Activated CD4-positive, alpha-beta T cell treated with anti-CD3 and anti-CD28 coated beads, Interleukin-2, amount 50 U/mL, for 1 hour (primary cell): ENCODE results near the gene TBC1D10A.

Source experiments
- DNase-seq: peaks from one replicate; pipeline ENCODE4 v3.0.0-alpha.2; 2020

TBC1D10A gene

DNA sequence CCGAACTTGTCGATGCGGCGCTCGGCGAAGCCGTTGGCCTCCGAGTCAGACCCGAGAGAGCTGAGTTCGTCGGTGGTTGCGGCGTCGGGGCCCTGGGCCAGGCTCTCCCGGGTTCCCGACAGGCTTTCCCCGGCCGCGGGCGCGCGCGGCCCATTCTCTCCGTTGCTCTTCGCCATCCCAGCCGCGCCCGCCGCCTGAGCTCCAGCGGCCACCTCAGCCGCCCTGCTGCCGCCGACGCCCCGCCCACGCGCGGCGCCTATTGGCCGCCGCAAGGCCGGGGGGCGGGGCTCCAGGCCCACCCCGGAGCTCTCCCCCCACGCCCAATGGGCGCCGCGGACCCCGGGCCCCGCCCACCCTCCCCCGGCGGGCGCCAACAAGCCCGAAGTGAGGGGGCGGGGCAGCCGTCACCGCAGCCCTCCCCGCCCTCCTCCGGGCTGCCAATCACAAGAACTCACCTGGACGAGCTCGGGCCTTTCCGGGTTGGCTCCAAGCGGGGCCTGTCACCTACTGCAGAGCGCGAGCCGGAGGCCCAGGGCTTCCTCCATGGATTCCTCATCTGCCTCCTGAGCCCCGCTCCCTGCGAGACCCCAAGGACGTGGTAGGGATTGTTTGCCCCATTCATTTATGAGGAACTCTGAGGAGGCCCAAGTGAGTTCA, at the start of gene TBC1D10A:
Gene TBC1D10A, minus strand, starts transcription at position 236 of the 657 bp plus-strand sequence. Its CDS starts 60 bp downstream, at position 176.
- DNase-seq = peak; percentile 93

- DNase-seq = no peak
Observed at GRCh38 chr22:30375312-30375849, 48.6 kb upstream of the TBC1D10A start.

GRCh38 chr22:30373331-30374325, 46.9 kb upstream of the TBC1D10A start:
- DNase-seq = no peak

DNA sequence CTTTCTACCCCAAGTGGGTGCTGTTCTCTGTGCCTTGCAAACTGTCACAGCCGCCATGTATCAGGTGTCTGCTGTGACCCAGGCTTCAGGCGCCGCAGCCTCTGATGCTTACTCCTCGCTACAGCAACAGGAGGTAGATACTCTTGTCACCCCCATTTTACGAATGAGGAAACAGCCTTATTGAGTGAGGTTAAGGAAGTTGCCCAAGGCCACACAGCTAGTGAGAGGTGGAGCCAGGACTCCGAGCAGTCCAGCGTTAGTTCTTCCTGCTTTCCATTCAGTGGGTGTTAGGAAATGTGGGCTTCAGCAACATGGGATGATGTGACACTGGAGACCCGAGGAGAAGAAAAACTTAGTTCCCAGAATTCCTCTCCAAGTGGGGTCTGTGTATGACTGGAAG, 46.2 kb upstream of the TBC1D10A start:
- DNase-seq = no peak

DNA sequence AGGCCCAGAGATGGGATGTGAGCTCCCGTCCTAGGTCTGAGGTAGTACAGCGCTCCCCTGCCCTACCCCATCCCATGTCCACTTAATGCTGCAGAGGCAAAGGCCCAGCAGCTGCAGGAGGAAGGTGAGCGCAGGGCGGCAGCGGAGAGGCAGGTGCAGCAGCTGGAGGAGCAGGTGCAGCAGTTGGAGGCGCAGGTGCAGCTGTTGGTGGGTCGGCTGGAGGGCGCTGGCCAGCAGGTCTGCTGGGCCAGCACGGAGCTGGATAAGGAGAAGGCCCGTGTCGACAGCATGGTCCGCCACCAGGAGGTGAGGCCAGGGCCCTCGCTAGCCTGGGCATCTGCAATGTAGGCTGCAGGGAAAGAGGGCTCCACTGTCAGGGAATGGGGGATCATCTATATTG, 45.2 kb upstream of the TBC1D10A start:
- no peak for DNase-seq

- DNase-seq = no peak
Observed at GRCh38 chr22:30371321-30371720, 44.6 kb upstream of the TBC1D10A start.

GRCh38 chr22:30370641-30371230, 44.0 kb upstream of the TBC1D10A start:
- DNase-seq = no peak

DNA sequence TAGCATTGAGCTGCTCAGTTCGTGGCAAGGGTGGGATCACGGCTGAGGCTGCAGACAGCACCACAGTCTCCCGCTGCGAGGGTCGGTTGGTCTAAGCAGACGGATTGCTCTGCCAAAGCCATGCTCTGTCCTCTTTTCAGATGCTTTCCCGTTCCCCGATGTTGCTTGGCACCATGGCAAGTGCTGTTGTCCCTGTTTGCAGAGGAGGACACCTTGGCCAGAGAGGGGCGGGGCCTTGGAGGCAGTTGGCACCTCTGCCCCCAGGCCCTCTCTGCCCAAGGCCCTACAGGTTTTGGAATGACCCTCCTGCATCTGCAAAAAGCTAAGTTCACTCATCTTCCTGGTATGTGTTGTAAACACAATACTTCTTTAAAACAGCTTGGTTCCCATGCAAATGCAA, 41.7 kb upstream of the TBC1D10A start:
- DNase-seq = no peak

- DNase-seq = no peak
Observed at GRCh38 chr22:30365891-30366290, 39.1 kb upstream of the TBC1D10A start.

- DNase-seq = no peak
Observed at GRCh38 chr22:30362651-30363281, 36.0 kb upstream of the TBC1D10A start.

DNA sequence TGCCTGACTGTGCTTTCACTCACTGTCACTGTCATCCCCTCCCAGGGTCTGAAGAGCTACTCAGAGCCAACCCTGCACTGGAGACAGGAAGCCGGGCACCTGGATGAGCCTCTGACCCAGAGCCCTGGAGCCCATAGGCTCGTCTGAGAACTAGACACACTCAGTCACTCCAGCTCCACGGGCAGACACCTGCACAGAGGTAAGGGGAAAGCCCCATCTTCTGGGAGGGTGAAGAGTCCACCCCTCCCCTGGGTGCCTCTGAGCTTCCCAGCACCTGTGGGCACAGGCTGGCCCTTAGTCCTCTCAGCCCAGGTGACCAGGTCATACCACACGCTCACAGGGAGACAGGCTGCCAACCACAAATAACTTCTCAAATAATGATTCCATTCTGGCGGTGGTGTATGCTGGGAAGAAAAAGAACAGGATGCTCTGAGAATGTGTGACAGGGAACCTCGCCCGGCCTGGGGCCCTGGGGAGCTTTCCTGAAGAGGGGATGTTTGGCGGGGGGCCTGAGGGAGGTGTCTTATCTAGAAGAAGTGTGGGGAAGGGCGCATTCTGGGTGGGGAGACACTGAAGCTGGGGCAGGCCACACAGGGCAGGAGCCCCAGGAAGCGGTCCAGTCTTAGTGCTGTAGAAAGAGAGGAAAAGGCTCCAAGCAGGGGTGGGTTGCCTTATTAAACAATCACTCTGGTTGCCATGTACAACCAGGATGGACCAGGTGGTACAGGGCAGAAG, 35.3 kb upstream of the TBC1D10A start:
- no peak for DNase-seq

GRCh38 chr22:30358541-30358940, 31.8 kb upstream of the TBC1D10A start:
- DNase-seq = no peak

- DNase-seq = no peak
Observed at GRCh38 chr22:30357650-30358215, 31.0 kb upstream of the TBC1D10A start.

DNA sequence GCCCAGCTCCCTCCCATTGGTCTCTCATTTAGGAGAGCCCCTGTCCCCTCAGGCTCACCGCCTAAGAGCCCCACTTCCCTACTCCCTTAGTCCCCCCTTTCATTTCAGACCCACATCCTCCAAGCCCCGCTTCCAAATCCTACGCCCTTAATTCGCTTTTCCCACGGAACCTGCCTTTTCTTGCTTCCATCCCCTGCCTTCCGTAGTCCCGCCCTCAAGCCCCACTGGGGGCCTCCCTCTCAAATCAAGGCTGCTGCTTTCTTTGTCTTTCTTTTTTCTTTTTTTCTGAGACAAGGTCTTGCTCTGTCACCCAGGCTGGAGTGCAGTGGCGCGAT, 30.5 kb upstream of the TBC1D10A start:
- DNase-seq = peak; percentile 15

- peak; percentile 84 for DNase-seq
Observed at GRCh38 chr22:30356449-30357235, 29.9 kb upstream of the TBC1D10A start, which contains the start of the genes CCDC157 and SF3A1. TSS of gene CCDC157 (plus strand) at chr22:30357007. CDS start at chr22:30366001, 8,994 bp downstream. TSS of gene SF3A1 (minus strand) at chr22:30356894. CDS start at chr22:30356792, 102 bp downstream.

- DNase-seq = no peak
Observed at GRCh38 chr22:30354644-30355043, 27.9 kb upstream of the TBC1D10A start.

DNA sequence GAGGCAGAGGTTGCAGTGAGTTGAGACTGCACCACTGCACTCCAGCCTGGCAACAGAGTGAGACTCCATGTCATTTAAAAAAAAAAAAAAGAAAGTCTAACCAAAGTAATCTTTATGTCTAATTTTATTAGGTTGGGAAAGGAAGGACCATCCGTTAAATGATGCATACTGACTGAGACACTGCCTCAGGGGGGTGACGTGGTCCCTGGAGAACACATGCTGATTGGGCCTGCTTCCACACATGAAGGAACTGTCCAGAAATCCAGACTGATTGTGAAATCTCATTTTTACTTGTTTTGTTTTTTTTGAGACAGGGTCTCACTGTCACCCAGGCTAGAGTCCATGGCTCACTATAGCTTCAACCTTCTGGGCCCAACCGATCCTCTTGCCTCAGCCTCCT, 24.5 kb upstream of the TBC1D10A start:
- DNase-seq = no peak

- DNase-seq = no peak
Observed at GRCh38 chr22:30348809-30349208, 22.1 kb upstream of the TBC1D10A start.

GRCh38 chr22:30348404-30348803, 21.7 kb upstream of the TBC1D10A start:
- DNase-seq = no peak

DNA sequence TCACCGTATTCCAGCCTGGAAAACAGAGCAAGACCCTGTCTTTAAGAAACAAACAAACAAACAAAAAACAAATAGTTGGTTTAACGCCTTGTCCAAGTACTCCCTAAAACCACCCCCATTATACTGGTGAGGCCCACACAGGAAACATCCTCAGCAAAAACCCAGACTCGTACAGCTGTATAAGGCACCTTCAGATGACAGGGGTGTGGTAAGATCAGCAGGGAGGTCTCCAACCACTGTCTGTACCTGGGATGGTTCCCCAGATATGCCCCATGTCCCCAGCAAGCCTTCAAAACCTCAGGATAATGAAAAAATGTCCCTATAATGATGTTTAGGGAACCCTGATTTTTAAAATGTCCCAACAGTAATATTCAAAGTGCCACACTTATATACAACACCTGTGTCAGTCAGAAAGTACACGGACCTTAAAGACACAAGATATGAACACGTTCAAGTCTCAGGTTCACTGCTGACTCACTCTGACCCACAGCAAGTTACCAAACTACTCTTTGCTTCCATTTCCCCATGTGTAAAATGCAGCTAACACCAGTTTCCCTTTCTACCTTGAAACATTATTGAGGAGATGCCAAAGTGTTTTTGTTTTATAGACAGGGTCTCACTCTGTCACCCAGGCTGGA, 20.6 kb upstream of the TBC1D10A start:
- no peak for DNase-seq
